Measurements from ENCODE around the gene DNAH14.

DNA sequence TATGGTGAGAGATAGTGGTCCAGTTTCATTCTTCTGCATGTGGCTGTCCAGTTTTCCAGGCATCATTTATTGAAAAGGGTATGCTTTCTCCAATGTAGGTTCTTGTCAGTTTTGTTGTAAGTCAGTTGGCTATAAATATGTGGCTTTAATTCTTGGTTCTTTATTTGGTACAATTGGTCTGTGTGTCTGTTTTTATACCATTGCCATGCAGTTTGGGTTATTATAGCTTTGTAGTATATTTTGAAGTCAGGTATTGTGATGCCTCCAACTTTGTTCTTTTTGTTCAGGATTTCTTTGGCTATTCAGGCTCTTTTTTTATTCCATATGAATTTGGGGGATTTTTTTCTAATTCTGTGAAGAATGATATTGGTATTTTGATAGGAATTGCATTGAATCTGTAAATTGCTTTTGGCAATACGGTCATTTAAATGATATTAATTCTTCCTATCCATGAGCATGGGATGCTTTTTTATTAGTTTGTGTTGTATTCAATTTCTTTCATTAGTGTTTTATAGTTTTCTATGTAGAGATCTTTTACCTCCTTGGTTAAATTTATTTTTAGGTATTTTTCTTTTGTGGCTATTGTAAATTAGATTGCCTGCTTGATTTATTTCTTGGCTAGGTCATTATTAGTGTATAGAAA lies 3.3 kb downstream of the DNAH14 start:
- TF ChIP-seq POLR2A (IDR thresholded peaks at IDR 0.05) (no peak), EP300 (IDR thresholded peaks at IDR 0.05) (no peak)
- TF ChIP-seq, protein P1, sequence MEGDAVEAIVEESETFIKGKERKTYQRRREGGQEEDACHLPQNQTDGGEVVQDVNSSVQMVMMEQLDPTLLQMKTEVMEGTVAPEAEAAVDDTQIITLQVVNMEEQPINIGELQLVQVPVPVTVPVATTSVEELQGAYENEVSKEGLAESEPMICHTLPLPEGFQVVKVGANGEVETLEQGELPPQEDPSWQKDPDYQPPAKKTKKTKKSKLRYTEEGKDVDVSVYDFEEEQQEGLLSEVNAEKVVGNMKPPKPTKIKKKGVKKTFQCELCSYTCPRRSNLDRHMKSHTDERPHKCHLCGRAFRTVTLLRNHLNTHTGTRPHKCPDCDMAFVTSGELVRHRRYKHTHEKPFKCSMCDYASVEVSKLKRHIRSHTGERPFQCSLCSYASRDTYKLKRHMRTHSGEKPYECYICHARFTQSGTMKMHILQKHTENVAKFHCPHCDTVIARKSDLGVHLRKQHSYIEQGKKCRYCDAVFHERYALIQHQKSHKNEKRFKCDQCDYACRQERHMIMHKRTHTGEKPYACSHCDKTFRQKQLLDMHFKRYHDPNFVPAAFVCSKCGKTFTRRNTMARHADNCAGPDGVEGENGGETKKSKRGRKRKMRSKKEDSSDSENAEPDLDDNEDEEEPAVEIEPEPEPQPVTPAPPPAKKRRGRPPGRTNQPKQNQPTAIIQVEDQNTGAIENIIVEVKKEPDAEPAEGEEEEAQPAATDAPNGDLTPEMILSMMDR (IDR thresholded peaks at IDR 0.05), result no peak
